DMS79 (cell line): ENCODE measurements around the gene IGF1.
"Not testable (repeated sequence)": the region's sequence is repeated elsewhere in the genome, so short reads cannot be mapped to it uniquely, and the experiment has no call there.

Experiments used
- DNase-seq: peaks from one replicate; lab custom pipeline; 2025; lab: John Stamatoyannopoulos, UW

The IGF1 gene

GRCh38 chr12:102379346-102380162, 100.8 kb downstream of the IGF1 start:
- no peak for DNase-seq

GRCh38 chr12:102376781-102377180, 103.6 kb downstream of the IGF1 start:
- no peak for DNase-seq

- no peak for DNase-seq
Measured at GRCh38 chr12:102376181-102376747, 104.1 kb downstream of the IGF1 start.

GRCh38 chr12:102374190-102374589, 106.2 kb downstream of the IGF1 start:
- no peak for DNase-seq

- no peak for DNase-seq
Measured at GRCh38 chr12:102372087-102372486, 108.3 kb downstream of the IGF1 start.

- DNase-seq, result no peak
Measured at GRCh38 chr12:102371165-102371564, 109.2 kb downstream of the IGF1 start.

GRCh38 chr12:102369876-102370275, 110.5 kb downstream of the IGF1 start:
- no peak for DNase-seq

GRCh38 chr12:102365365-102365764, 115.0 kb downstream of the IGF1 start:
- DNase-seq, result no peak

- DNase-seq, result no peak
Measured at GRCh38 chr12:102364709-102365108, 115.7 kb downstream of the IGF1 start.

GRCh38 chr12:102356690-102357089, 123.7 kb downstream of the IGF1 start:
- DNase-seq, result no peak

GRCh38 chr12:102354281-102354680, 126.1 kb downstream of the IGF1 start:
- not testable (repeated sequence) for DNase-seq

GRCh38 chr12:102351322-102351721, 129.0 kb downstream of the IGF1 start:
- no peak for DNase-seq

GRCh38 chr12:102350070-102350469, 130.3 kb downstream of the IGF1 start:
- no peak for DNase-seq

- no peak for DNase-seq
Measured at GRCh38 chr12:102349079-102349478, 131.3 kb downstream of the IGF1 start.

GRCh38 chr12:102347811-102348210, 132.6 kb downstream of the IGF1 start:
- no peak for DNase-seq
